ENCODE data around the gene ABCC3. TPM values are rescaled to one million over a fixed set of nuclear protein-coding genes. Genes with fewer than 3 reads are reported as not detected.

ABCC3 gene
- total RNA-seq, 1 experiment from 2014 or later, result 66.2 TPM

- H2AFZ ChIP-seq (ENCODE audit: low read depth, low read length, poor library complexity, severe bottlenecking), result no peak overlapping the region
- peaks cover 100% of the 10 kb centered on the region for H3K79me2 ChIP-seq (ENCODE audit: insufficient read depth, low read length)
- peaks cover 32 to 36% of the 10 kb centered on the region in 2 experiments for H3K36me3 ChIP-seq (ENCODE audit: control insufficient read depth in 1 of 2, insufficient read depth in 2 of 2, low read length in 2 of 2)
- ATAC-seq, result no peak
- RAD21 ChIA-PET (ENCODE audit: low non-redundant PET in 1 of 2, low total read pairs in 2 of 2, uncharacterized antibody in 2 of 2, unreplicated experiment in 2 of 2), result no interaction called here
- no peaks in the 10 kb centered on the region for H3K27me3 ChIP-seq (ENCODE audit: insufficient read depth, low read length)
- POLR2A ChIA-PET, result no interaction called here
- CTCF ChIA-PET, result no interaction called here
- no peak for TF ChIP-seq TCF7L2 (IDR thresholded peaks at IDR 0.05; ENCODE audit: borderline replicate concordance, extremely low read depth, insufficient read depth, insufficient read length)
- no peak for TF ChIP-seq CBX3 (IDR thresholded peaks at IDR 0.05; ENCODE audit: low read depth)
- TF ChIP-seq, protein P1, sequence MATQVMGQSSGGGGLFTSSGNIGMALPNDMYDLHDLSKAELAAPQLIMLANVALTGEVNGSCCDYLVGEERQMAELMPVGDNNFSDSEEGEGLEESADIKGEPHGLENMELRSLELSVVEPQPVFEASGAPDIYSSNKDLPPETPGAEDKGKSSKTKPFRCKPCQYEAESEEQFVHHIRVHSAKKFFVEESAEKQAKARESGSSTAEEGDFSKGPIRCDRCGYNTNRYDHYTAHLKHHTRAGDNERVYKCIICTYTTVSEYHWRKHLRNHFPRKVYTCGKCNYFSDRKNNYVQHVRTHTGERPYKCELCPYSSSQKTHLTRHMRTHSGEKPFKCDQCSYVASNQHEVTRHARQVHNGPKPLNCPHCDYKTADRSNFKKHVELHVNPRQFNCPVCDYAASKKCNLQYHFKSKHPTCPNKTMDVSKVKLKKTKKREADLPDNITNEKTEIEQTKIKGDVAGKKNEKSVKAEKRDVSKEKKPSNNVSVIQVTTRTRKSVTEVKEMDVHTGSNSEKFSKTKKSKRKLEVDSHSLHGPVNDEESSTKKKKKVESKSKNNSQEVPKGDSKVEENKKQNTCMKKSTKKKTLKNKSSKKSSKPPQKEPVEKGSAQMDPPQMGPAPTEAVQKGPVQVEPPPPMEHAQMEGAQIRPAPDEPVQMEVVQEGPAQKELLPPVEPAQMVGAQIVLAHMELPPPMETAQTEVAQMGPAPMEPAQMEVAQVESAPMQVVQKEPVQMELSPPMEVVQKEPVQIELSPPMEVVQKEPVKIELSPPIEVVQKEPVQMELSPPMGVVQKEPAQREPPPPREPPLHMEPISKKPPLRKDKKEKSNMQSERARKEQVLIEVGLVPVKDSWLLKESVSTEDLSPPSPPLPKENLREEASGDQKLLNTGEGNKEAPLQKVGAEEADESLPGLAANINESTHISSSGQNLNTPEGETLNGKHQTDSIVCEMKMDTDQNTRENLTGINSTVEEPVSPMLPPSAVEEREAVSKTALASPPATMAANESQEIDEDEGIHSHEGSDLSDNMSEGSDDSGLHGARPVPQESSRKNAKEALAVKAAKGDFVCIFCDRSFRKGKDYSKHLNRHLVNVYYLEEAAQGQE (IDR thresholded peaks at IDR 0.05; ENCODE audit: low read depth), result no peak
- no peak for TF ChIP-seq MAX (IDR thresholded peaks at IDR 0.05)
- no peak for TF ChIP-seq YY1 (IDR thresholded peaks at IDR 0.05; ENCODE audit: extremely low read depth, insufficient replicate concordance, low read depth, low read length)
- TF ChIP-seq FOSL1 (IDR thresholded peaks at IDR 0.05; ENCODE audit: low read depth), result no peak
- no peak for TF ChIP-seq ZFX (IDR thresholded peaks at IDR 0.05)
- no peak for TF ChIP-seq CTCF (IDR thresholded peaks at IDR 0.05 in 2 of 3, conservative IDR thresholded peaks at IDR 0.05 in 1 of 3; ENCODE audit: borderline replicate concordance in 1 of 3, insufficient read depth in 1 of 3, low read depth in 2 of 3, low read length in 2 of 3)
- no peak for TF ChIP-seq POLR2AphosphoS5 (IDR thresholded peaks at IDR 0.05; ENCODE audit: low read depth, low read length)
- no peak for TF ChIP-seq ELF1 (IDR thresholded peaks at IDR 0.05; ENCODE audit: borderline replicate concordance, low read depth)
- TF ChIP-seq, protein P2, sequence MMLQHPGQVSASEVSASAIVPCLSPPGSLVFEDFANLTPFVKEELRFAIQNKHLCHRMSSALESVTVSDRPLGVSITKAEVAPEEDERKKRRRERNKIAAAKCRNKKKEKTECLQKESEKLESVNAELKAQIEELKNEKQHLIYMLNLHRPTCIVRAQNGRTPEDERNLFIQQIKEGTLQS (IDR thresholded peaks at IDR 0.05), result no peak
- TF ChIP-seq, protein P3, sequence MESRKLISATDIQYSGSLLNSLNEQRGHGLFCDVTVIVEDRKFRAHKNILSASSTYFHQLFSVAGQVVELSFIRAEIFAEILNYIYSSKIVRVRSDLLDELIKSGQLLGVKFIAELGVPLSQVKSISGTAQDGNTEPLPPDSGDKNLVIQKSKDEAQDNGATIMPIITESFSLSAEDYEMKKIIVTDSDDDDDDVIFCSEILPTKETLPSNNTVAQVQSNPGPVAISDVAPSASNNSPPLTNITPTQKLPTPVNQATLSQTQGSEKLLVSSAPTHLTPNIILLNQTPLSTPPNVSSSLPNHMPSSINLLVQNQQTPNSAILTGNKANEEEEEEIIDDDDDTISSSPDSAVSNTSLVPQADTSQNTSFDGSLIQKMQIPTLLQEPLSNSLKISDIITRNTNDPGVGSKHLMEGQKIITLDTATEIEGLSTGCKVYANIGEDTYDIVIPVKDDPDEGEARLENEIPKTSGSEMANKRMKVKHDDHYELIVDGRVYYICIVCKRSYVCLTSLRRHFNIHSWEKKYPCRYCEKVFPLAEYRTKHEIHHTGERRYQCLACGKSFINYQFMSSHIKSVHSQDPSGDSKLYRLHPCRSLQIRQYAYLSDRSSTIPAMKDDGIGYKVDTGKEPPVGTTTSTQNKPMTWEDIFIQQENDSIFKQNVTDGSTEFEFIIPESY (IDR thresholded peaks at IDR 0.05; ENCODE audit: extremely low read depth, insufficient replicate concordance, low read length), result no peak
- no peak for TF ChIP-seq CEBPB (IDR thresholded peaks at IDR 0.05; ENCODE audit: low read depth)
- no peak for TF ChIP-seq JUND (IDR thresholded peaks at IDR 0.05)
- no peak for TF ChIP-seq RAD21 (IDR thresholded peaks at IDR 0.05; ENCODE audit: low read depth)
- no peak for TF ChIP-seq EZH2phosphoT487 (IDR thresholded peaks at IDR 0.05; ENCODE audit: borderline replicate concordance)
- TF ChIP-seq SIN3A (IDR thresholded peaks at IDR 0.05; ENCODE audit: low read depth), result no peak
- H3K4me1 ChIP-seq (ENCODE audit: control insufficient read depth in 1 of 2, insufficient read depth in 2 of 2, low read length in 2 of 2), result peaks cover 3 to 7% of the 10 kb centered on the region in 2 experiments
- no TSS peak for BruUV-seq (replicated peaks)
- H3K9me3 ChIP-seq (ENCODE audit: control insufficient read depth in 1 of 2, insufficient read depth in 1 of 2, low read depth in 1 of 2, low read length in 2 of 2), result no peaks in the 10 kb centered on the region
- H3K4me3 ChIP-seq (replicated peaks in 1 of 2; ENCODE audit: low read depth in 1 of 2, low read length in 2 of 2), result no peak overlapping the region
- H4K20me1 ChIP-seq (ENCODE audit: insufficient read depth), result peaks cover 80% of the 10 kb centered on the region
- intact Hi-C loops (cut with micrococcal nuclease), result no loop called here
- H3K4me2 ChIP-seq (ENCODE audit: low read length), result no peak overlapping the region
- H3K9me2 ChIP-seq (ENCODE audit: insufficient read depth), result no peaks in the 10 kb centered on the region
- no peak overlapping the region for H3K9ac ChIP-seq (ENCODE audit: low read length)
- H3K27ac ChIP-seq (ENCODE audit: low read depth, low read length), result no peak overlapping the region
- no peak for DNase-seq (ENCODE audit: low read depth, low spot score)
Measured at GRCh38 chr17:50735287-50735686, 100.6 kb downstream of the ABCC3 start.
